Liver (tissue), 9 donors: ENCODE data around the gene ZNF761. TPM values are rescaled to one million over a fixed set of nuclear protein-coding genes. Genes with fewer than 3 reads are reported as not detected.
"Not testable (repeated sequence)": the region's sequence is repeated elsewhere in the genome, so short reads cannot be mapped to it uniquely, and the experiment has no call there.

ENCODE experiments used
- DNase-seq: peaks from one replicate; pipeline ENCODE4 v3.0.0-alpha.2; 2017; ENCODE audit warnings: low spot score
- H3K27ac ChIP-seq, 2 donors: one replicate each; pipeline ENCODE4 v1.7.0; 2013; ENCODE audit warnings: inconsistent platforms in 2 of 2, low read length in 2 of 2, control low read depth in 1 of 2, low read depth in 1 of 2, mild to moderate bottlenecking in 1 of 2
- H3K27me3 ChIP-seq, 4 donors: one replicate each; pipeline versions ENCODE4 v1.6.1 to v1.7.0; 2013; ENCODE audit warnings: low read length in 3 of 4, inconsistent platforms in 1 of 4, mild to moderate bottlenecking in 1 of 4, moderate library complexity in 1 of 4; ENCODE audit not compliant: control insufficient read depth in 4 of 4, insufficient read depth in 4 of 4
- H3K36me3 ChIP-seq, 4 donors: one replicate each; pipeline versions ENCODE4 v1.6.1 to v1.7.0; 2013; ENCODE audit warnings: low read length in 3 of 4, mild to moderate bottlenecking in 3 of 4, low read depth in 1 of 4, moderate library complexity in 1 of 4; ENCODE audit not compliant: control insufficient read depth in 4 of 4, insufficient read depth in 3 of 4
- H3K4me1 ChIP-seq, 4 donors: one replicate each; pipeline versions ENCODE4 v1.6.1 to v1.7.0; 2013; ENCODE audit warnings: low read length in 3 of 4, mild to moderate bottlenecking in 3 of 4, moderate library complexity in 1 of 4; ENCODE audit not compliant: control insufficient read depth in 4 of 4, insufficient read depth in 4 of 4
- H3K4me3 ChIP-seq, 3 donors: one replicate each; pipeline versions ENCODE4 v1.6.1 to v1.7.0; 2013; ENCODE audit warnings: low read length in 3 of 3, control low read depth in 1 of 3, low read depth in 1 of 3, mild to moderate bottlenecking in 1 of 3
- H3K9ac ChIP-seq, 2 donors: one replicate each; pipeline ENCODE4 v1.7.0; 2013; ENCODE audit warnings: low read length in 2 of 2, mild to moderate bottlenecking in 2 of 2, moderate library complexity in 2 of 2, control low read depth in 1 of 2, low read depth in 1 of 2
- H3K9me3 ChIP-seq, 4 donors: one replicate each; pipeline versions ENCODE4 v1.6.1 to v1.7.0; 2013; ENCODE audit warnings: low read length in 3 of 4; ENCODE audit not compliant: control insufficient read depth in 4 of 4
- CTCF ChIP-seq: fragments of 150-350 bp; IDR thresholded peaks from 2 replicates; pipeline ENCODE4 v1.5.1; 2017; ENCODE audit warnings: improper control_type of control experiment, low read depth, low read length; ENCODE audit not compliant: missing input control
- EGR1 ChIP-seq, 2 donors: IDR thresholded peaks; 2 replicates each; pipeline ENCODE4 v1.6.1; 2016 to 2018; ENCODE audit warnings: antibody characterized with exemption in 2 of 2, low read depth in 2 of 2
- FOXA1 ChIP-seq: IDR thresholded peaks from 2 replicates; pipeline ENCODE4 v1.6.1; 2016; ENCODE audit warnings: antibody characterized with exemption
- FOXA2 ChIP-seq: IDR thresholded peaks from 2 replicates; pipeline ENCODE4 v1.6.1; 2016; ENCODE audit warnings: antibody characterized with exemption
- GABPA ChIP-seq, 2 donors: IDR thresholded peaks in 1 of 2; conservative IDR thresholded peaks in 1 of 2; 2 replicates each; pipeline ENCODE4 v1.6.1; 2016; ENCODE audit warnings: antibody characterized with exemption in 2 of 2, mild to moderate bottlenecking in 1 of 2, moderate library complexity in 1 of 2
- HNF4A ChIP-seq, 2 donors: conservative IDR thresholded peaks; 2 replicates each; pipeline ENCODE4 v1.6.1; 2016; ENCODE audit warnings: antibody characterized with exemption in 2 of 2, mild to moderate bottlenecking in 2 of 2
- HNF4G ChIP-seq: IDR thresholded peaks from 2 replicates; pipeline ENCODE4 v1.6.1; 2016; ENCODE audit warnings: antibody characterized with exemption
- JUND ChIP-seq, 2 donors: IDR thresholded peaks; 2 replicates each; pipeline ENCODE4 v1.6.1; 2016; ENCODE audit warnings: antibody characterized with exemption in 2 of 2
- MAX ChIP-seq: IDR thresholded peaks from 2 replicates; pipeline ENCODE4 v1.6.1; 2016; ENCODE audit warnings: antibody characterized with exemption
- NR2F2 ChIP-seq: IDR thresholded peaks from 2 replicates; pipeline ENCODE4 v1.6.1; 2016; ENCODE audit warnings: antibody characterized with exemption
- RAD21 ChIP-seq, 2 donors: IDR thresholded peaks; 2 replicates each; pipeline ENCODE4 v1.6.1; 2016; ENCODE audit warnings: antibody characterized with exemption in 2 of 2, mild to moderate bottlenecking in 2 of 2
- RXRA ChIP-seq, 2 donors: IDR thresholded peaks; 2 replicates each; pipeline ENCODE4 v1.6.1; 2017 to 2018; ENCODE audit warnings: antibody characterized with exemption in 2 of 2, mild to moderate bottlenecking in 1 of 2
- SP1 ChIP-seq: IDR thresholded peaks from 2 replicates; pipeline ENCODE4 v1.6.1; 2018; ENCODE audit warnings: antibody characterized with exemption, mild to moderate bottlenecking
- TAF1 ChIP-seq: conservative IDR thresholded peaks from 2 replicates; pipeline ENCODE4 v1.6.1; 2016; ENCODE audit warnings: antibody characterized with exemption, mild to moderate bottlenecking
- YY1 ChIP-seq: IDR thresholded peaks from 2 replicates; pipeline ENCODE4 v1.6.1; 2016; ENCODE audit warnings: antibody characterized with exemption, mild to moderate bottlenecking
- ZBTB33 ChIP-seq: IDR thresholded peaks from 2 replicates; pipeline ENCODE4 v1.6.1; 2016; ENCODE audit warnings: antibody characterized with exemption
- WGBS: extraction: QIAGEN DNeasy Blood & Tissue Kit; methylation state at CpG from one replicate; pipeline ENCODE4 v1.1.7; 2013; 5-methylcytosine and 5-hydroxymethylcytosine counted together
- polyA plus RNA-seq, 2 donors: library from polyadenylated mRNA; stranded (reverse) in 1 of 2; unstranded in 1 of 2; fragments of 200-250 nt in 1 of 2; fragments of >200 nt in 1 of 2; fragmentation: Nextera tagmentation in 1 of 2; extraction: Ambion mirVana in 1 of 2; gene quantifications; one replicate each; pipeline versions ENCODE4 v1.2.1 to v1.2.3, GENCODE V29; 2013 to 2015
- total RNA-seq, 2 donors: library from RNA; depleted of rRNA; stranded (reverse); fragments of >200 nt; gene quantifications; one replicate each; pipeline ENCODE4 v1.2.3, GENCODE V29; 2014
- TF ChIP-seq, protein P1 (sequence below): IDR thresholded peaks from 2 replicates; pipeline ENCODE4 v1.6.1; 2016; ENCODE audit warnings: antibody characterized with exemption, mild to moderate bottlenecking
- TF ChIP-seq, protein P2 (sequence below): IDR thresholded peaks from 2 replicates; pipeline ENCODE4 v1.6.1; 2016; ENCODE audit warnings: antibody characterized with exemption
- donor health status: healthy.
- donor health status: healthy.
- donor health status: healthy.
- donor health status: healthy.
- donor health status: healthy.

ZNF761 gene
- total and polyA plus RNA-seq, 4 donors = 2.7 to 6.3 (median 5.1) TPM

- Histone ChIP-seq H3K9ac (peak within 1 kb of the TSS; percentile 61 to 85), H3K9me3 (peaks cover 4 to 19% (median 9%) of the 10 kb centered on the region in 4 donors), H3K36me3 (peaks cover 2 to 17% (median 10%) of the 10 kb centered on the region in 4 donors), H3K27ac (peak within 1 kb of the TSS; percentile 39 to 63), H3K4me1 (peaks cover 0 to 16% (median 9%) of the 10 kb centered on the region in 4 donors), H3K4me3 (peak within 1 kb of the TSS; percentile 75 to 77 (median 76)), H3K27me3 (no peaks in the 10 kb centered on the region)
- under 1% methylated on average over 58 of the region's 58 CpGs for WGBS
- peak; percentile 96 for DNase-seq
- TF ChIP-seq GABPA (IDR thresholded peaks at IDR 0.05 in 1 of 2, conservative IDR thresholded peaks at IDR 0.05 in 1 of 2) (peak in 1 of 2 donors; percentile 73), FOXA1 (no peak), ZBTB33 (no peak), EGR1 (IDR thresholded peaks at IDR 0.05; ENCODE audit: low read depth in 2 of 2) (peak in 1 of 2 donors; percentile 36), JUND (IDR thresholded peaks at IDR 0.05) (no peak), SP1 (peak; percentile 68), TAF1 (no peak), FOXA2 (no peak), HNF4A (conservative IDR thresholded peaks at IDR 0.05) (peak; percentile 61 to 65), YY1 (no peak), MAX (no peak), CTCF (peak; percentile 42), NR2F2 (no peak), RXRA (IDR thresholded peaks at IDR 0.05) (no peak), RAD21 (IDR thresholded peaks at IDR 0.05) (peak; percentile 52 to 65), HNF4G (peak; percentile 13)
- TF ChIP-seq, protein P1, sequence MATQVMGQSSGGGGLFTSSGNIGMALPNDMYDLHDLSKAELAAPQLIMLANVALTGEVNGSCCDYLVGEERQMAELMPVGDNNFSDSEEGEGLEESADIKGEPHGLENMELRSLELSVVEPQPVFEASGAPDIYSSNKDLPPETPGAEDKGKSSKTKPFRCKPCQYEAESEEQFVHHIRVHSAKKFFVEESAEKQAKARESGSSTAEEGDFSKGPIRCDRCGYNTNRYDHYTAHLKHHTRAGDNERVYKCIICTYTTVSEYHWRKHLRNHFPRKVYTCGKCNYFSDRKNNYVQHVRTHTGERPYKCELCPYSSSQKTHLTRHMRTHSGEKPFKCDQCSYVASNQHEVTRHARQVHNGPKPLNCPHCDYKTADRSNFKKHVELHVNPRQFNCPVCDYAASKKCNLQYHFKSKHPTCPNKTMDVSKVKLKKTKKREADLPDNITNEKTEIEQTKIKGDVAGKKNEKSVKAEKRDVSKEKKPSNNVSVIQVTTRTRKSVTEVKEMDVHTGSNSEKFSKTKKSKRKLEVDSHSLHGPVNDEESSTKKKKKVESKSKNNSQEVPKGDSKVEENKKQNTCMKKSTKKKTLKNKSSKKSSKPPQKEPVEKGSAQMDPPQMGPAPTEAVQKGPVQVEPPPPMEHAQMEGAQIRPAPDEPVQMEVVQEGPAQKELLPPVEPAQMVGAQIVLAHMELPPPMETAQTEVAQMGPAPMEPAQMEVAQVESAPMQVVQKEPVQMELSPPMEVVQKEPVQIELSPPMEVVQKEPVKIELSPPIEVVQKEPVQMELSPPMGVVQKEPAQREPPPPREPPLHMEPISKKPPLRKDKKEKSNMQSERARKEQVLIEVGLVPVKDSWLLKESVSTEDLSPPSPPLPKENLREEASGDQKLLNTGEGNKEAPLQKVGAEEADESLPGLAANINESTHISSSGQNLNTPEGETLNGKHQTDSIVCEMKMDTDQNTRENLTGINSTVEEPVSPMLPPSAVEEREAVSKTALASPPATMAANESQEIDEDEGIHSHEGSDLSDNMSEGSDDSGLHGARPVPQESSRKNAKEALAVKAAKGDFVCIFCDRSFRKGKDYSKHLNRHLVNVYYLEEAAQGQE = no peak
- TF ChIP-seq, protein P2, sequence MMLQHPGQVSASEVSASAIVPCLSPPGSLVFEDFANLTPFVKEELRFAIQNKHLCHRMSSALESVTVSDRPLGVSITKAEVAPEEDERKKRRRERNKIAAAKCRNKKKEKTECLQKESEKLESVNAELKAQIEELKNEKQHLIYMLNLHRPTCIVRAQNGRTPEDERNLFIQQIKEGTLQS = no peak
These were observed 36.6 kb upstream of the ZNF761 start, which contains the start of gene ZNF765 for GRCh38 chr19:53394974-53395839. Gene ZNF765 (plus strand): TSS chr19:53395149. CDS start chr19:53398016, 2,867 bp downstream.

DNA sequence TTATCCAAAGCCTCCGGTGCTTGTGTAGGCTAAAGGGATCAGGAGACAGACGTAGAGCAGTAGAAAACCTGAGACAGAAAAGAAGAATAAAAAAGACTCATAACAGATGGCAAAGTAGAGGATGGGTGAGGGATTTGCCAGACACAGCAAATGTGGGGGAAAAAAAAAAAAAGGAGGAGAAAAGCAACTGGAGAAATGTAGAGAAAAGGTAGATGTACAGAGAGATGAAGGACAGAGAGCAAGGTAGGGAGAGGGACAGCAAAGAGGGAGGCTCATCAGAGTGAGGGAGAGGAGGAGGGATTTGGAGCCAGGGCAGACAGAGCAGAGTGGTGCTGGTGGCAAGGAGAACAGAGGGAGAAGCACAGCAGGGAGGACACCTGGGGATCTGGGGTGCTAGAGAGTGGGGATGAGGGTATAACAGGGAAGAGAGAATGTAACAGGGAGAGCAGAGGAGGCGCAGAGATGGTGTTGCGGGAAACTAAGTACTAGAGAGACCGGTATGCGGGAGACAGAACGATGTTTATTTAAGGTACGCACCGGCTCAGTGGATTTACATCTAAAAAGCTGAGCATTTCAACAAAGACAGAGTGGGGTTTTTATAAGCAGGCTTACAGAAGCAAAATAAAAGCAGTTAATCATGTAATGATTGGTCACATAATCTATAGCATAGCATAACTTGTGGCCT lies 35.8 kb upstream of the ZNF761 start:
- Histone ChIP-seq H3K4me3 (peak overlapping the region; percentile 75 to 77 (median 76)), H3K9ac (peak overlapping the region in 1 of 2 donors; percentile 85), H3K36me3 (peaks cover 5 to 23% (median 12%) of the 10 kb centered on the region in 4 donors), H3K9me3 (peaks cover 0 to 15% (median 7%) of the 10 kb centered on the region in 4 donors), H3K4me1 (peaks cover 0 to 16% (median 9%) of the 10 kb centered on the region in 4 donors)
- DNase-seq, H3K27me3 ChIP-seq, H3K27ac ChIP-seq: not testable (repeated sequence)
- 26% methylated on average over 9 of the region's 9 CpGs for WGBS
